HG02610 (cell line): ENCODE measurements around the gene CDH5.
"Not testable (repeated sequence)": the region's sequence is repeated elsewhere in the genome, so short reads cannot be mapped to it uniquely, and the experiment has no call there.

Experiments used
- ATAC-seq: cut with Tn5 transposase; IDR thresholded peaks from one replicate; pipeline ENCODE4 v1.9.1; 2021; ENCODE audit warnings: mild to moderate bottlenecking, moderate library complexity; ENCODE audit not compliant: unreplicated experiment

Gene CDH5

DNA sequence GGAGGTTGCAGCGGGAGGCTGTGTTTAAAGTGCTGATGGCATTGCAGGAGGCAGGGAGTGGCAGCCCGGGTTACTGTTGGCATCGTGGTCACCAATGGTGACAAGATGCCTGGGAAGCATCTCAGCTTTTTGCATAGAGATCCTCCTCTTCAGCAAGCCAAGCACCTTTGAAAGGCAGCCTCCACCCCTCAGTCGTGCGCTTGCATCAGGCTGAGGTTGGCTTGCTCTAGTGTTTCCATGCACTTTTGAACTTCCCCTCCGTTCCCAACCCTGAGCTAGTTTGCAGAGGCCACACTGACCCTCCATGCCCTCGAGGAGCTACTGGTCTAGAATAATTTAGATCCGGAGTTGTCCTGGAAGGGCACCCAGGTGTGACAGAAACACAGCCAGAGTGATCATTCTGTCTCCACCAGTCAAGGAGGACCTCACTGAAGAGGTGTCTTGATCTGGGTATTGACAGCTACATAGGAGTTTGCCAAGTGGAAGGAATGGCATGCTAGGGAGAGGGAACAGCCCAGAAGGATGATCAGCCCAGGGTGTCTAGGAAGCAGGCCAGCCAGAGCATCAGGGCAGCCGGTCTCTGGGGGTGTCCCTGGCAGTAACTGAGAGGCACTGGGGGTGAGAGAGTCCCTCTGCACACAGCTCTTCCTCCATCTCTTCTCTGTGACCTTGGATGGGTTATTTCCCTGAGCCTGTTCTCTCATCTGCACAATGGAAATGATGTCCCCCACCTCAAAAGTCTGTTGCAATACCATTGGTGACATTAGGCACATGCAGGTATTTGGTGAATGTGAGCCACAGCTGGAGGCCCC is 68.3 kb downstream of the CDH5 start:
- ATAC-seq = no peak

DNA sequence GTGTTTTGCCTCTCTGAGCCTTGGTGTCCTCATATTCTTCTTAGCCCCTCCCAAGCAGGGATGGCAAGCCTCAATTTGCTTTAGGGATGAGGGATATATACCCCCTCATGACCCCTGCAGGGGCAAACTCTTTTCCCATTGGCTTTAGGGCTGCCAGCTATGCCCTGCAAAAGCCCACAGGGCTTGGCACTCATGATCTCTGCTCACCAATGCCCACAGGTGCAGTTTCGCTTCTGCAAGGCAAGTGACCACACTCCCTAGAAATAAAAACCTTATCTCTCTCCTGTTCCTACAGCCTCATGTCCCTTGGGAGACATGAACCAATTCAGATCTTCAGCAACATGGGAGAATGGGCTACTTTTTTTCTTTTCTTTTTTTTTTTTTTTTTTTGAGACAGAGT is 69.4 kb downstream of the CDH5 start:
- ATAC-seq = no peak

DNA sequence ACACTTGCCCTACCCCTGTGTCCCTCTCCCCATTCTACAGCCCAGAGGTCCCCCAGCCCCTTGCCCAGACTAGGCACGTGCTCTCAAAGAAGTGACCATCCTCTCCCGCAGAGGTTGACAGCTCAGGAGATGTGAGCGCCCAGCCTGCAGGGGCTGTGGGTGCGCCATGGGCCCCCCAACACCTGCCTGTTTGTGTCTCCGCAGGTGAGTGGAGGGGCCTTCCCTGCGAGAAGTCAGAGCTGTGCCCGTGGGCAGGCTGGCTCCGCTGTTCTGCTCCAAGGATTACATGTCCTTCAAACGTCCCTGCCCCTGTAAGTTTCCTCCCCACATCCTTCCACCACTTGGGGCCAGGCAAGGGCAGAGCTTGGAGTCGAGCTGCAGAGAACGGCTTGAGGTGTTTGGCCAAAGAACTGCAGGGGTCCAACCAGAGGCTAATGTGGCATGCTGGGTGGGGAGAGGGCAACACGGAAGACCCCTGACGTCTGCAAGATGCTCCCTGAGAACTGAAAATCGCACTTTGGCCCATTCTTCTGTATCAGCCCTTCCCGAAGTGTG is 71.0 kb downstream of the CDH5 start:
- no peak for ATAC-seq

DNA sequence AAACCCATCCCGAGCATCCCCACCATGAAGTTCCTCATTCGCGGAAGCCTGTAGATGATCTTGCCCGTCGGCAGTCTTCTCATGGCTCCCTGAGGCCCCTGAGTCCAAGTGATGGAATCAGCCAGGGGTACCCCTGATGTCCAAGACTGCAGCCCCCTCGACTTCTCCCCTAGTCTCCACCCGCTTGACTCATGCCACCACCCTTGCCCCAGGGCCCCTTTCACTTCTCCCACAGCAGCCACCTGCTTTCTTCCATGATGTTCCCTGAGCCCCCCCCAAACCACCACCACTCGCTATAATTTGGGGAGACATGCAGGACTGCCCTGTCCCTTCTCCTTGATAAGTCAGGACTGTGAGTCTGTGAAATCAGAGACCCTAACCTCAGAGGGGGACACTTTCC is 72.0 kb downstream of the CDH5 start:
- ATAC-seq = no peak

DNA sequence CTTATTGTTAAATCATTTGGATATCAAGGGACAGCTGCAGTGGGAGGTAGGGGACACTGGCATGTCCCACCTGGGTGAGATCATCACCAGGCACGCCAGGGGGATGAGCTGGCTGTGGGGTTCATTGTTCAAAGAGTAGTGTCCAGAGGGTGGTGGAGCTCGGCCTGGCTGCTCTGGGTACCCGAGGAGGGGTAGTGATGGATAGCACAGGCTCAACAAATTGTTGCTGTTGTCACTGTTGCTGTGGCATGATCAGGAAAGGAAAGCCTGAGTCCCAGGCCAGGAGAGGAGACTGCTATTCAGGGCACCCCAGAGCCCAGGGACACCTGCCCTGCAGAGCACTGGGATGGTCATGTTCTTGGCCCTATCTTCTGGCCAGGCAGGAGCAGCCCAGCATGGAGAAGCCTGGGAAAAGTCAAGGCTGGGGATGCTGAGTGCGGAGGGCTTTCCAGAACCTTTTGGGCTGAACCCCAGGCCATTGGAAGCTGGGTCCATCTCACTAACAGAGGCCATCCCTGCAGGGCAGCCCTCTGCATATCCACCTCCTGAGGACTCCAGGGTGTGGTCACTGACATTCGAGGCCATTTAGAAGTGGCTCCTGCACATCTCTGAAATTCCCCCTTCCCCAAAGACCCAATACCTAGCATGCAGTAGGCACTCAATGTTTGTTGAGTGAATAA is 72.7 kb downstream of the CDH5 start:
- no peak for ATAC-seq

DNA sequence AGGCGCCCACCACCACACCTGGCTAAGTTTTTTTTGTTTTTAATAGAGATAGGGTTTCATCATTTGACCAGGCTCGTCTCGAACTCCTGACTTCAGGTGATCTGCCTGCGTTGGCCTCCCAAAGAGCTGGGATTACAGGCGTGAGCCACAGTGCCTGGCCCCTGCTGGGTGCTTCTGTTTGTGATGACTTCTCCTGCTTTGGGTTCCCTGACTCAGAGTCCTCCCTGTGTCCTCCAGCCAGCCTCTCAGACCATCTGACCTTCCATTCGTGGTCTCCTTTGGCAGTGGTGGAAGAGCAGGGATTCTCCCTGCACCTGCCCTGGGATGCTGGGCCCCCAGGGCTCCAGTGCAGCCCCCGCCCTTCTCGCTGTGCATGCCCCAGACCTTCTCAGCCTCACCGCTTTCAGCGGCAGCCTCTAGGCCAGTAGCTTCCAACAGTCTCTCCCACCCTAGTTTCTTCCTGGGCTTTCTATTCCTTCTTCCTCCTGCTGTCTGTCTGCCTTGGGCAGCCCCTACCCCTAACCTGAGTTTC is 73.8 kb downstream of the CDH5 start:
- ATAC-seq = no peak

DNA sequence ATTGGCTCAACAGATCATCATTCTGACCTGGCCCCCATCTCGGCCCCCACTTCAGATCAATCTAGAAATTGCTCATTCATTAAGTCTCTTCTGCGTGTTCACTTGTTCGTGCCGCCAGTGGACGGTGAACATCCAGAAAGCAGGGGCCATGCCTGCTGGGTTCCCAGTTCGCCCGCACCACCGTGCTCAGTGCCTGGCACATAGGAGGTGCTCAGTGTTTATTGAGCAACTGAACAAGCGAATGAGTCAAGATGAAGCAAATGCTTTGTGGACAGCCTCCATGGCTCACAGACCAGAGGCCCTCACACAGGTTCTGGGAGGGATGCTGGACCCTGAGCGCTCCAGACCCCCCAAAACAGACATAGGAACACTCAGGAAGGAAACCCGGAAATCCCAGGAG is 74.5 kb downstream of the CDH5 start:
- no peak for ATAC-seq

DNA sequence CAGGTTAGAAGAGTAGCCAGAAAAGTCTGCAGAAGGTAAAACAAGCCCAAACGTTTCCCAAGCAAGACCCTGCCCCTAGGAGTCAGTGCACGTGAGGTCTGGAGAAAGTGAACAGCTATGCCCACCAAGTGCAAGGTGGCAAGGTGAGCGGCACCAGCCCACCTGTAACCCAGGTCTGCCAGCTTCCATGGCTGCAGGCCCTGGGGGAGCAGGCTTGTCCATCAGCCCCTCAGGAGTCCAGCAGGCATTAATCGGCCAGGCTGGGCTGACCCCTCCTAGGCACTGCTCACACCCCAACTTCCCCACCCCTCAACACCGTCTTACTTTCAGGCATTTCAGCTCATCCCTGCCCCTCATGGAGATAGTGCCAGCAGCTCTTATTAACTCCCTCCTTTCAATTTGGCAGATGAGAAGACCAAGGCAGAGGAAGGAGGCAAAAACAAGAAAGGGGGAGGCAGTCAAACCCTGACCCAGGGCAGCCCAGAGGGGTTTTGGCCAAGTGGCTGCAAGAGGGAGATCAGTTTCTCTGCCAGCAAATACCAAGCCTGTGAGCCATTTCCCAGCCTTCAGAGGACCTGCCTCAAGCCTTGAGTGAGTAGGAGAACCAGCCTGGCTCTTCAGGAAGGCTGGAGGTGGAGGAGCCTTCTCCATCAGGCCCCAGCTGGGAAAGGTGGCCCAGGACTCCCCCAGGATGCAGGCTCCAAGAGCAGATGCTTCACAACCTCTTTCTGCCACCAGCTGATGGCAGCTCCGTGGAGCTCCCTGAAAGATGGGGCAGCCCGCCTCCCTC is 75.3 kb downstream of the CDH5 start:
- ATAC-seq = no peak

DNA sequence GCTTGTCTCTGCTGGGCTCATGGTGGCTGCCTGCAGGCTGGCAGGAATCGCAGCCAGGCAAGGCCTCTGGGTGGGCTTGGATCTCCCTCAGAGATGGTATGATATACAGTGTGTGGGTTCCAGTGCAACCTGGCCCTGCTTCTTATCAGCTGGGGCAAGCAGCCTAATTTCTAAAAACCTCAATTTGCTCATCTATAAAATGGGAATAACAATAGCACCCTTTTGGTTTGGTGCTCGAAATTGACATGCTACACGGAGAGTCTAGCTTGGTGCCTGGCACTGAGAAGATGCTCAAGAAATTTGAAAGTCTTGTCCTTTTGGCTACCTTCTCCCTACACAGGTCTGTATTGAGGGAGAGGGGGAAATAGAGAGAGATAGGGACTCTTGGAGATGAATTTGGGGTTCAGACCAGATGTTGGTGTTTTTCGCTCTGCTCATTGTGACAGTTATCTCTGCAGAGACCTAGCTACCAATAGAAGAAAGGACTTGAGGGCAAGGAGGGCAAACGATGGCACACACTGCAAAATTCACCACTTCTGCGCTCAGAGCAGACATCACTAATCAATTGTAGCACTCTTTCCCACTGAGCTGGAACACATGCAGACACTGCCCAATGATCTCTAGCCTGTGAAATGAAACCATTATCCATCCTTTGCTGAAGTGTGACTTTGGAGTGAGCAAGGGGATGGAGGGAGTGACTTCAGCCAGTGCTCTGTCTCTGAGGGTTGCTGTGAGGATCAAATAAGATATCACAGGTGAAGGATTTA is 76.2 kb downstream of the CDH5 start:
- ATAC-seq = no peak

DNA sequence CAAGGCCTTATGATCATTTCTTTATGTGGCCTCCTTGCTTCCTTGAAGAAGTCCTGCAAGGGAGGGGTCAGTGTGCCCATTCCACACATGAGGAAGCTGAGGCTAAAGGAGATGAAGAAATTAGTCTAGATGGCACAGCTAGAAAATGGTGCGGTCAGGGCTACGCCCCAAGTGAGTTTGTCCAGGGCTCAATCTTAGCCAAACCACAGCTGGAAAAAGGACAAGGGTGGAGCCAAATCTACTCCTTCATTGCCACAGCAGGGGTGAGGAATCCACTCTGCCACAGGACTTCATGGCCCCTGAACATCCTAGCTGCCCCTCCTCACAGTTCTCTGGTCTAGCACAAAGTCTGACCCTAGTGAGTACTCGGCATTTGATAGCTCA is 76.8 kb downstream of the CDH5 start:
- no peak for ATAC-seq

DNA sequence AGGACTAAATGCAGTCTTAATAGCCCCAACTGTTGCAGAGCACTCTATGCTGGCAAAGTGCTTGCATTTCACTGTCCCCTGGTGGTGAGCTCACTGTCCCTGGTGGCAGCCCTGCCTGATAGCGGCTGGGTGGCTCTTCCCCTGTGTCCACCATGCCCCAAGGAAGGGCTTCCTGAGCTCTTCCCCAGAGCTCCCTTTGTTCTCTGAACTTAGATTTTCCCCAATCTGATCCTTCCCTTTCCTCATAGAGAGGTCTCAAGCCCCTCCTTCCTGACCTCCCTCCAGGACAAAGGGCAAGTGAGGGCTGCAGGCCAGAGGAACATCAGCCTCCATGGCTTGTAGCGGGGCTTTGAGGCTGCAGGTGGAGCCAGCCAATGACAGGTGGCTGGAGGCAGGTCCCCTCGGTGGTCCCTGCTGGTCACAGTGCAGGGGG is 77.6 kb downstream of the CDH5 start:
- ATAC-seq = no peak

DNA sequence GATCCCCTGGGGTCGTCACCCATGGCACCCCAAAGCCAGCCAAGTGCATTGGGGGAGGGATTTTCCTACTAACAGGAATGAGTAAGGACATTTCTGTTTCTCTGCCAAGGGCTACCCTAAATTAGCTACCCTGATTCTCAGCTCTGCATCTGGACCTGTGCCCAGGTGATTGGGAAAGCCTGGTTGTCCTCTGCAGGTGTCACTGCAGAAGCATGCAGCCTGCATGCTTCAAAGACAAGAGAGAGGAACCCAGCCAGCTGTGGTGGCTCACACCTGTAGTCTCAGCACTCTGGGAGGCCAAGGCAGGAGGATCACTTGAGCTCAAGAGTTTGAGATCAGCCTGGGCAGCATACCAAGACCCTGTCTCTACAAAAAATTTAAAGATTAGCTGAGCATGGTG is 80.2 kb downstream of the CDH5 start:
- no peak for ATAC-seq

DNA sequence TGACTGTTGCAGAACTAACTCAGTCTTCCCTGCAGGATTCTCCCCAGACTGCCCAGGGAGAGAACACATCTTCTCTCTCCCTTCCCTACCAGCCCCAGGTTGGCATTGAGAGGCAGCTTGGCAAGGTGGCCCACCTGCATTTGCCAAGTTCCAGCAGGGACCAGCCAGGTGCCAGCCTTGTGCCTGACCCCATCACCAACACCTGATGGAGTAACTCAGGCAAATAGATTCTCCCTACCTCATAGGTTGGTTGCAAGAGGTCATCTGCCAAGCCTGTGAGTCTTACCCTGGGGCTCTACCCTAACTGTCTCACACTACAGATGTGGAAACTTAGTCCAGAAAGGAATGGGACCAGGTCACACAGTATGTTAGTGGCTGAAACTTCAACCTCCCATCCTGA is 81.0 kb downstream of the CDH5 start:
- no peak for ATAC-seq

DNA sequence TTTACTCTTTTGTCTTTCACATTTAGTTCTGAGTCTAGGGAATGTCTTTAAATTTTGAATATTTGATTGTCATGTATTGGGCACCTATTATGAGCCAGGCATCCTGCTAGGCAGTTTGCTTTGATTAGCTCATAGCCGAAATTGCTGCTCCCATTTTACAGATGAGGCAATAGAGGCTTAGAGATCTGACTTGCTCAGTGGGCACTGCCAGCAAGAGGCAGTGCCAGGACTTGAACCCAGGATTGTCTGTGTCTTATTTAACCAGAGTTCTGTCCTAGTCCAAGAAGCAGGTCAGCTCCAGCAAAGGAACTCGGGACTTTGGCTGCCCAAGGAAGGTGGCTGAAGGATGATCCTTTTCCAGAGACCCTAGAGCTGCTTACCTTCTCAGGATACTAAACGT is 85.1 kb downstream of the CDH5 start:
- ATAC-seq = no peak

DNA sequence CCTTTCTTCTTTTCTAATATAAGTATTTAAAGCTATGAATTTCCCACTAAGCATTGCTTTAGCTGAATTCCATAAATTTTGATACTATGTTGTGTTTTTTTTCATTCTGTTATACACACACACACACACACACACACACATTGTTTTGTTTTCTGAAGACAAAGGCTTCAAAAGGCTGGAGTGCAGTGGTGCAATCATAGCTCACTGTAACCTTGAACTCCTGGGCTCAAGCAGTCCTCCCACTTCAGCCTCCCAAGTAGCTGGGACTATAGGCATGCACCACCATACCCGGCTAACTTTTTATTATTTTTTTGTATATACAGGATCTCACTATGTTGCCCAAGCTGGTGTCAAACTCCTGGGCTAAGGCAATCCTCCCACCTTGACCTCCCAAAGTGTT is 86.7 kb downstream of the CDH5 start:
- not testable (repeated sequence) for ATAC-seq
